Mesothelial cell of epicardium (in vitro differentiated cells): ENCODE data around the gene DCTN5. TPM values are rescaled to one million over a fixed set of nuclear protein-coding genes. Genes with fewer than 3 reads are reported as not detected.

Source experiments
- DNase-seq, 2 experiments: peaks; one replicate each; pipeline ENCODE4 v3.0.0; 2021; ENCODE audit warnings: low spot score in 2 of 2; ENCODE audit not compliant: unreplicated experiment in 2 of 2
- H3K27ac Mint-ChIP-seq: 2 replicates; pipeline ENCODE4 v1.8.0; 2021; ENCODE audit warnings: mixed read lengths
- H3K27me3 Mint-ChIP-seq: 2 replicates; pipeline ENCODE4 v1.8.0; 2021; ENCODE audit warnings: low read depth, mixed read lengths
- H3K36me3 Mint-ChIP-seq: 2 replicates; pipeline ENCODE4 v1.8.0; 2021; ENCODE audit warnings: mixed read lengths
- H3K4me1 Mint-ChIP-seq: 2 replicates; pipeline ENCODE4 v1.8.0; 2021; ENCODE audit warnings: mixed read lengths
- H3K4me3 Mint-ChIP-seq: 2 replicates; pipeline ENCODE4 v1.8.0; 2021; ENCODE audit warnings: mild to moderate bottlenecking, moderate library complexity, mixed read lengths
- H3K9me3 Mint-ChIP-seq: 2 replicates; pipeline ENCODE4 v1.8.0; 2021; ENCODE audit warnings: mixed read lengths
- total RNA-seq: library from RNA; stranded (reverse); gene quantifications from 3 replicates; pipeline ENCODE4 v1.2.1, GENCODE V29; 2021
- TF ChIP-seq, protein P1 (sequence below): fragments of 200-600 bp; sonication (generic); IDR thresholded peaks from one replicate; pipeline ENCODE4 v1.5.0; 2021; ENCODE audit warnings: antibody characterized with exemption; ENCODE audit not compliant: unreplicated experiment

Gene DCTN5
- total RNA-seq, 1 donor from 2014 or later: 77.5 TPM

DNA sequence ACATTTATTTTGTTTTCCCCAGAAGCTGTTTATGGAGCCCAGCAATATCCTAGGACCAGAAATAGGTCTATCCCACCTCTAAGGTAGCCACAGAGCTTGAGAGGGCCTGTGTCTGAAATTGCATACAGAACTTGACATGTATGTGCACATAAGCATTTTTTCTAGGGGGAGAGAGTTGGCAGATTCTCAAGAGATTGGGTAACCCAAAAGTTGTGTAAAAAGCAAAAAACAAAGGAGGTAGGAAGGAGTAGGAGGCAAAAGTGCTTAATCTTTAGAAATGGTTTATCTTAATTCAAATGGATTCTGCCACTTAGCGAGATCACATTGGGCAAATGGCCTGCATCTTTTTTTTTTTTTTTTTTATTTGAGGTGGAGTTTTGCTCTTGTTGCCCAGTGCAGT, 40.9 kb downstream of the DCTN5 start:
- Mint-ChIP-seq H3K9me3 (no peaks in the 10 kb centered on the region), H3K4me3 (no peak overlapping the region), H3K36me3 (peaks cover 20% of the 10 kb centered on the region), H3K27me3 (no peaks in the 10 kb centered on the region), H3K27ac (no peak overlapping the region), H3K4me1 (peaks cover 22% of the 10 kb centered on the region)
- DNase-seq: no peak
- TF ChIP-seq, protein P1, sequence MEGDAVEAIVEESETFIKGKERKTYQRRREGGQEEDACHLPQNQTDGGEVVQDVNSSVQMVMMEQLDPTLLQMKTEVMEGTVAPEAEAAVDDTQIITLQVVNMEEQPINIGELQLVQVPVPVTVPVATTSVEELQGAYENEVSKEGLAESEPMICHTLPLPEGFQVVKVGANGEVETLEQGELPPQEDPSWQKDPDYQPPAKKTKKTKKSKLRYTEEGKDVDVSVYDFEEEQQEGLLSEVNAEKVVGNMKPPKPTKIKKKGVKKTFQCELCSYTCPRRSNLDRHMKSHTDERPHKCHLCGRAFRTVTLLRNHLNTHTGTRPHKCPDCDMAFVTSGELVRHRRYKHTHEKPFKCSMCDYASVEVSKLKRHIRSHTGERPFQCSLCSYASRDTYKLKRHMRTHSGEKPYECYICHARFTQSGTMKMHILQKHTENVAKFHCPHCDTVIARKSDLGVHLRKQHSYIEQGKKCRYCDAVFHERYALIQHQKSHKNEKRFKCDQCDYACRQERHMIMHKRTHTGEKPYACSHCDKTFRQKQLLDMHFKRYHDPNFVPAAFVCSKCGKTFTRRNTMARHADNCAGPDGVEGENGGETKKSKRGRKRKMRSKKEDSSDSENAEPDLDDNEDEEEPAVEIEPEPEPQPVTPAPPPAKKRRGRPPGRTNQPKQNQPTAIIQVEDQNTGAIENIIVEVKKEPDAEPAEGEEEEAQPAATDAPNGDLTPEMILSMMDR: no peak

DNA sequence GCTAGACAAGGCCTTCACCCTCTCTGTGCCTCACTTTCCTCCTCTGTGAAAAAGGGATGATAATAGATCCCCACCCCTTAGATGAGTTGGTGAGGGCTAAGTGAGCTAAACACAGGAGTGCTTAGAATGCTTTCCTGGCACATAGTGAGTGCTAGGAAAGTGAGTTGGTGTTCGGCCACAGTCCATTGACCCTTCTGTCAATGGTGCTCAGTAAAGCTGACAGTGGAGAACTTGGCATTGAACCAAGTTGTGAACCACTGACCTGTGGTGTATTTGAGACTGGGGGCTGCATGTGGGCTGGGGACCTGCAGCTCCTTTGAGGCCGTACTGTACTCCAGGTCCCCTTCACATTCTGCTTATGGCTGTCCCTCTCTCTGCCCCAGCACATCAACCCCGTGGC, 42.2 kb downstream of the DCTN5 start:
- H3K36me3 Mint-ChIP-seq: peaks cover 30% of the 10 kb centered on the region
- H3K9me3 Mint-ChIP-seq: no peaks in the 10 kb centered on the region
- no peak overlapping the region for H3K4me3 Mint-ChIP-seq
- no peak for DNase-seq
- no peak overlapping the region for H3K27ac Mint-ChIP-seq
- TF ChIP-seq, protein P1: no peak
- peaks cover 18% of the 10 kb centered on the region for H3K4me1 Mint-ChIP-seq
- no peaks in the 10 kb centered on the region for H3K27me3 Mint-ChIP-seq

DNA sequence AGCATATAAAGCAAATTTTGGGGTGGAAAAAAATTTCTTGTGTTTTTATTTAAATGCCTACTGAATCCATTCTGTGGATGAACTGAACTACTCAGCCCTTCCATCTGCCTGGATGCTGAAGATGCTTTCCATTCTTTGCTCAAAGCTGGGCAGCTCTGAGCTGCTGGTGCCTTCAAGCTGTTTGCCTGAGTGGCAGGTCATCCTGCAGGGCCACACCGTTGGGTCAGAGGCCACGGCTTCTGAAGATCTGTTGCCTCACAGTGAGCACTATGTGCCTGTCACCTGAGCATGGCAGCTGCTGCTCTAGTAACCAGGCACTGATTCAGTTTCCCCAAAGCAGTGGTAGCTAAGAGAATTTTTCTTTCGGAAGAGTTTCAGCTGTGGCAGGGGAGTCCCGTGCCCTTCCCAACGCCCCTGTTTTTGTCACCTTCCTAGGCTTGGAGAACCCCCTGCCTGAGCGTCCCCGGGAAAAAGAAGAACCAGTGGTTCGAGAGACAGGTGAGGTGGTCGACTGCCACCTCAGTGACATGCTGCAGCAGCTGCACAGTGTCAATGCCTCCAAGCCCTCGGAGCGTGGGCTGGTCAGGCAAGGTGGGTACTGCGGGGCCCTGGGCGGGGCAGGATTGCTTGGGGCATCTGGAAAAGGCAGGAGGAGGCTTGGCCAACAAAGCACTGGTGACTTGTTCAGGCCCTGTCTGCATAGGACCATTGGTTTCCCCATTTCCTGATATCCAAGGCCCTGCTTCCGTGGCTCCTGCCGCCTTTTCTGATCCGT, 46.0 kb downstream of the DCTN5 start:
- no peak for DNase-seq
- TF ChIP-seq, protein P1: no peak
- Mint-ChIP-seq H3K9me3 (no peaks in the 10 kb centered on the region), H3K27ac (no peak overlapping the region), H3K36me3 (peaks cover 34% of the 10 kb centered on the region), H3K4me3 (no peak overlapping the region), H3K27me3 (no peaks in the 10 kb centered on the region), H3K4me1 (no peaks in the 10 kb centered on the region)

DNA sequence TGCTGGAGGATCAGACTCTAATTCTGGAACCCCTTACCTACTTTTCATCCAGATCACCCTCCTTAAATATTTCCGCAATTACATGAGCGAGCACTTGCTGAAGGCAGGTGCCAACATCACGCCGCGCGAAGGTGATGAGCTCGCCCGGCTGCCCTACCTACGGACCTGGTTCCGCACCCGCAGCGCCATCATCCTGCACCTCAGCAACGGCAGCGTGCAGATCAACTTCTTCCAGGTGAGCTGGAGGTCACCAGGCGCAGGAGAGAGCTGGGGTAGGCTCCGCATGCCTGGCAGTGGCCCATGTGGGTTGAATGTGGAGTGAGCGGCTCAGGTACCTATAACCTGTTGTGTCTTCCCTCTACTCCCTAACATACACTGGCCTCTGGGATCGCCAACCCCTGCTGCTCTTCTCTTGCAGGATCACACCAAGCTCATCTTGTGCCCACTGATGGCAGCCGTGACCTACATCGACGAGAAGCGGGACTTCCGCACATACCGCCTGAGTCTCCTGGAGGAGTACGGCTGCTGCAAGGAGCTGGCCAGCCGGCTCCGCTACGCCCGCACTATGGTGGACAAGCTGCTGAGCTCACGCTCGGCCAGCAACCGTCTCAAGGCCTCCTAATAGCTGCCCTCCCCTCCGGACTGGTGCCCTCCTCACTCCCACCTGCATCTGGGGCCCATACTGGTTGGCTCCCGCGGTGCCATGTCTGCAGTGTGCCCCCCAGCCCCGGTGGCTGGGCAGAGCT, 48.3 kb downstream of the DCTN5 start:
- TF ChIP-seq, protein P1: no peak
- DNase-seq: no peak
- Mint-ChIP-seq H3K36me3 (peaks cover 29% of the 10 kb centered on the region), H3K27ac (no peak overlapping the region), H3K4me3 (no peak overlapping the region), H3K4me1 (peaks cover under 1% of the 10 kb centered on the region), H3K27me3 (no peaks in the 10 kb centered on the region), H3K9me3 (no peaks in the 10 kb centered on the region)

DNA sequence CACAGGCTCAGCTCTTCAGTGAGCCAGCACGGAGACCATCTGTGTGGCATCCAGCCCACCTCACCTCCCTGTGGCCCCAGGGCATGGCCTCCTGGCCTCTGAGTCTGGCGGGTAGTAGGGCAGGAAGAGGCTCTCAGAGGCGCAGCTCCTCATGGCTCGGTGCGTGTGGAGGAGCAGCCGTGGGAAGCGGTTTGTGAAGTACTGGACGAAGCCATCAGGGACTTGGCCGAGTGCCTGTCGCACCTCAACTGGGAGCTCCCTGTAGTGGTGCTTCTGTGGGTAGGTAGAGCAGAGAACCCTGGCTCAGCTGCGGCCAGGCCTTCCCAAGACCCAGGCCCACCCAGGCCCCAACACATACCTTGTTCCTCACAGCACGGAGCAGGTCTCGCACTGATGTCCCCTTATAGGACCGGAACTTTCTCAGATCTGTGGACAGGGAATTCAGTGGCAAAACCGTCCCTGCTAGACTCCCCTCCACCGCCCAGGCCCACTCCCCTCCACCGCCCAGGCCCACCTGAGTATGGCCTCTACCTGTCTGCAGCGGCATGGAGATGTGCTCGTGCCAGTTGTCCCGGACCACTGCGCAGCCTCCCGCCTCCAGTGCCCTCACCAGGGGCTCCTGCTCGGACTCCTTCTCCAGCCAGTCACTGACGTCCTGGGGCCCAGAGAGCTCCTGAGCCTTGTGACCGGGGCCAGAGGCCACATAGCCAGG, 49.7 kb downstream of the DCTN5 start:
- peaks cover 26% of the 10 kb centered on the region for H3K36me3 Mint-ChIP-seq
- H3K27me3 Mint-ChIP-seq: no peaks in the 10 kb centered on the region
- TF ChIP-seq, protein P1: no peak

More for the DNA sequence above, 49.7 kb downstream of the DCTN5 start:
- Mint-ChIP-seq H3K4me1 (peaks cover 7% of the 10 kb centered on the region), H3K27ac (no peak overlapping the region), H3K9me3 (no peaks in the 10 kb centered on the region), H3K4me3 (no peak overlapping the region)
- DNase-seq: no peak
